GM21619 (cell line): ENCODE results near the gene RANBP9.

Experiments used
- ATAC-seq: cut with Tn5 transposase; IDR thresholded peaks from one replicate; pipeline ENCODE4 v1.9.1; 2021; ENCODE audit not compliant: unreplicated experiment

Gene RANBP9

DNA sequence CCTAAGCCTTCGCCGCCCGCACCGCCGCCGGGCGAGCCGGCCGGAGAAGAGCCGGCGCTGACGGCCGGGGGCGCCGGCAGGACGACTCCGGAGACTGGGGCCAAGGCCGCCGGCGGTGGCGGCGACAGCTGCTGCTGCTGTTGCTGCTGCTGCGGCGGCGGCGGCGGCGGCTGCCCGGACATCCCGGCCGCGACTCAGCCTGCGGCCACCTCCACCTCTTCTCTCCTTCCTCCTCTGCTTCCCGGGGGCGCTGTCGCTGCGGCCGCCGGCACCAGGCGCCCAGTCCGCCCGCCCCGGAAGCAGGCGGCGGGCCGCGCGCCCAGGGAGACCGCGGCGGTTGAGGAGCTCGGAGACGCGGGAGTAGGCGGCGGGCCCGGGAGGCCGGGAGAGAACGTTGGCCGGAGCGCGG, 307 bp downstream of the RANBP9 start:
- peak; percentile 47 for ATAC-seq

DNA sequence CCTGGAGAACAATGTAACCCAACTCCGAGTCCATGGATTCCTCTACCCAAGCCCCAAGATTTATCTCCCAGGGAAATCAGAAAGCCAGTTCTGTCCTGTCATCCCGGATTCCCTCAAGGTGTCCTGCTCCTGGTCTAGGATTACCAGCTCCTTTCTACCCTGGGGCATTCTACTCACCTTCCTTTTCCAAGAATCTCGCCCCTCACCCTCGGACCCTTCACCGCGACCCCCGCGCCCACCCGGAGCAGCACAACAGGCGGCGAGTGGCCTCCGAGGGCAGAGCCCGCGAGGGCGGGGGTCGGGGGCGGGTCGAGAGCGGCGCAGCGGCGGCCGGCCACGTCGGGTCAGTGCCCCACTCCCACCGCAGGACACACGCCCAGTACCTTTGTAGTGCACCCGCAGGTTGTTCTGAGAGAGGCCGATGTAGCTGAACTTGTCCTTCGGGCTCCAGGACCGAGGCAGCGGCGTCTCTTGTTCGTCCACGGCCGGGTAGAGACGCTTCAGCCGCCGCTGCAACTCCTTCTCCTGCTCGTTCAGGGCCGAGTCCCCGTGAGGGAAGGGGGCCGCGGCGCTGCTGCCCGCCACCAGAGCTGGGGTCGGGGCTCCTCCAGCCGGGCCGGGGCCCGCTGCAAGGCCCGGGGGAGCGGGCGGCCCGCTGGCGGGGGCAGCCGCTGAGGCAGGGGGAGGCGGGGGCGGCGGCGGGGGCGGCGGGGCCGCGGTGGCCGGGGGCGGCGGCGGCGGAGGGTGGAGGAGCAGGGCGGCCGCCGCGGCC, 897 bp downstream of the RANBP9 start:
- ATAC-seq, result peak; percentile 6

DNA sequence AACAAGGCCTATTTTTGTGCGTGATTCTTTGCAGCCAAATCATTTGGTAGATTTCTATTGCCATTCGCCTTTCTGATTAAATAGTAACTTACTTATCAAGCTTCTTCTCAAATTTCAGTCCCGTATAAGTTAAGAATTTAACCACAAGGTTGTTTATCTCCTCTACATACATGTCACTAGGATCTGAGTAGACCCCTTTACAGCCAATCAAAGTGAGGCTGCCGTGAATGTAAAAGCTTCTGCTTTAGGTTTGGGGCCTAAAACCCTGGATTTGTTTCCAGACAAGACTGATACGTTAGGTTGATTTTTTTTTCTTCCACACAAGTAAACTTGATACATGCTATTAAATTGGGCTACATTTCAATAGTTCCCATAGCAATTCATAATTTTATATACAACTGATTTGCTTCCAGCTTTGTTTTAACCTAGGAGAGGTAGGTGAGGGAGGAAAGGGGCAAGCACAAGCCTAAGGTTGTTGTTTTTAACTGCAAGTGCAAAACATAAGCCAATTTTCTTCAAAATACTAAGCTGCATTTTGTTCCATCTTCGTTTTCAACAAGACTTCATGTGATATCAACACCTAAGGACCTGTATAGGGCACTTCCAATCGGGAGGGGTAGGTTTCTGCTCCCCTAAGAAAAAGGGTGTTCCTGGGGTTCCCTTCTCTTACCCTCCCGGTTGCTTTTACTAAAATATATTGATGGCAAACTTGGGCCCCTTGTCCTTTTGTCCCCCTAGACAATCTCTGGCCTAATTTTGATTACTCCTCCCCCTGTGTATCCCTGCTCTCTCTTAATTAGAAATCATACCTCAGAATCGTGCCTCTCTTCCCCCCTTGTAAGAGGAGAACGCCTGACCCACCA, 1.7 kb downstream of the RANBP9 start:
- no peak for ATAC-seq

DNA sequence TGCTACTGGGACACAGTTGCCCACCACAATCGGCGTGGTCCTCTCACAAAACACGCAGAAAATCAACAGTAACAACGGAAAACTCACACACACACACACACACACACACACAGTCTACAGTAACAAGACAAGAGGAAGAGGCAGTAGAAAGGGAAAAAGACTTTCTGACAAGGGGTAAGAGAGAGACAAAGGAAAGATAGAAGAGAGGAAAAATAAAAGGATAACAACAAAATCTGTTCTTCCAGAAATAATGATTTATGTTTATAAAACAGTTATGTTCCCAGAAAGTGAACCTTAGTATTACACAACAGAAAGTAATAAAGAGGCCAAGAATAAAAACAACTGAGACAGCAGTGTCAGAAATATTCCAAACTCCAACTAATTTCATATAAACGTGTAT, 2.9 kb downstream of the RANBP9 start:
- no peak for ATAC-seq

DNA sequence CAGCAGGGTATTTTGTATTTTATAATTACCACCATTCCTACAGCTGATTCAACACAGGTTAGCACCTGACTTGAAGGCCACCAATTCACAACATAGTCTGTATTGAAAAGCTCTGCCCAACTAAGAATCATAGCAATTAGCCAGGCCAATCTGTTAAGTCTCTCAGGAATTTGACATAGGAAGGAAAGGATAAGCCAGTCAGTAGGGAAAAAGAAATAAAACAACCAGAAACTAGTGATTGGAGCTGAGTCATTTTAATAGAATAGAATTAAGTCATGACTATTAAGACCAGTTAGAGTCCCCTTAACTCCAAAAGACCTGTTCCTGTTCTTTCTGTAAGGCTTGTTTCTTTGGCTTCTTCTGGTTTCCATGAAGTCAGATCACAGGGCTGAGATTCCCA, 8.1 kb downstream of the RANBP9 start:
- ATAC-seq, result no peak

DNA sequence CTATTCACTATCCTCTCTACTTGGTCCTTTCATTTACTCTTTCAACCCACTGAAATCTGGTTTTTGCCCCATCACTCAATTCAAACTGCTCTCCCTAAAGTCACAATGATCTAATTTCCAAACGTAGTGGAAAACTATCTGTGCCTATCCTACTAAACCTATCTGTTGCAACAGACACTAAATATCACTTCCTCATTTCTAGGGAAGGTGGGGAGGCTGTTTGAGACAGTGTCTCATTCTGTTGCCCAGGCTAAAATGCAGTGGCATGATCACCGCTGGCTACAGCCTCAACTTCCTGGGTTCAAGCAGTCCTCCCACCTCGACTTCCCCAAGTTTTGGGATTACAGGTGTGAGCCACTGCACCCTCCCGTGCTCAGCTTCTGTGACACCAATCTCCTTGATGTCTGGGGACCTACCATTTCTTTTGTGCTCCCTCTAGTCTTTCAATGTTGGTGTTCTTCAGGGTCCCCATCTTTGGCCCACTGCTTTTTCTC, 8.8 kb downstream of the RANBP9 start:
- ATAC-seq, result peak; percentile 71

DNA sequence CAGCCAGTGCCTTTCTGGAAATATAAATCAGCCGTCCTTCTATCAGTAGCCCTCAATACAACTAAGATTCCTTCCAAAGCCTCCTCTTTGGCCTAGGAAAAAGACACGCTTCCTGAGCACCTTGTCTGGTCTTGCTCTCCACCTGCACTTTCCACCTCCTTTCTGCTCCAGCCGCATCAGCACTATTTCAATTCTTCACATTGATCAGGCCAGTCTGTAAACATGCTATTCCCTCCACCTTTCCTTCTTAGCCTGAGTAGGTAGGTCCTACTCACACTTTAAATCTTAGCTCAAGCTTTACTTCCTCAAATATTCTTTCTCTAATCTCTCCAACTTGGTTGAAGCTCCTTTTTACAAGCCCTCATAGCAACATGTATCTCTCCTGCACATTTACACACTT, 11.4 kb downstream of the RANBP9 start:
- no peak for ATAC-seq

DNA sequence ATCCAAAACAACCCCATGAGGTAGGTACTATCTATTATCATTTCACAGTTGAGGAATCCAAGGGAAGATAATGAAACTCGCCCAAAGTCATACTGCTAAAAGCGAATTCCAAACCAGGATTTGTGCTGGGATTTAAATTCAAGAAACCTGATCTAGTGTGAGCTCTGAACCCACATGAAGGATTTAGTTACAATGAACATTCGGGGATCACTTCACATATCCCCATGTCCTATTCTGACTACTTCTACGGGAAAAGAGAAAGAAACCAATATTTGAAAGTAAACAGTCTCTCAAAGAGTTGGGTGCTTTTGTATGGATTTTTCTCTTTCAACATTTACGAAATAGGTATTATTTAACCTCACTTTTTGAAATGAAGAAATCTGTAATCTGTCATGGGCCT, 12.9 kb downstream of the RANBP9 start:
- ATAC-seq, result no peak

DNA sequence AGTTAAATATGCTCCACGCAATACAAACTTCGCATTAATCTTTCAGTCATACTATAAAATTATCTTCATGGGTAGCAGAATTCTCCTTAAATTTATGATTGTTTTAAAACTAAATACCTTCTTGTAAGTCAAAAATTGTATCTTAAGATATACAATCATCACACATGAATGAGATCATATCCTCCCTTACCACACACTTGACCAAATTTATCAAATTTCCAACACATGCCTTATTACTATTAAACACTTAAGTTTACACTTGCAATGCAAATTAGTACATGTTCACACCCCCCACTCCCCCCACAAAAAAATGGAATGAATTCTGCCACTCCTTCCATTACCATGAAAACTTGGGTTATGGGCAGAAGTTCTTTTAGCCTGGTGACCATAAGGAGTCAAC, 13.8 kb downstream of the RANBP9 start:
- ATAC-seq, result no peak

DNA sequence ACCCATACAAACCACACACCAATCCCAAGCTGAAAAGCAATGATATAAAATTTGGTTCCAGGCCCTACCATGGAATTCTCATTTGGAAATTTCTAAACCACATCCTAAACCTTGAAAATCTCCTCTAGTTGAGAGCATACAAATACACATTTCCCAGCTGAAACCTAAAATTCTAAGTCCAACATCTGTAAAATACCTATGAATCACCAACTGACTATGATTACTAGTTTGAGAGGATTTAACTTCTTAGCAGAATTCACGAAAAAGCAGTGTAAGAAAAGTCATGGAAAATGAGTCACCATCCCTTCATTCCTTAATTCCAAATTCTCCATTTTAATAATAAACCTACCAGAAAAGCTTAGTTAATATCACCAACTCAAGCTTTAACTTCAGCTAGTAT, 15.4 kb downstream of the RANBP9 start:
- ATAC-seq, result no peak

DNA sequence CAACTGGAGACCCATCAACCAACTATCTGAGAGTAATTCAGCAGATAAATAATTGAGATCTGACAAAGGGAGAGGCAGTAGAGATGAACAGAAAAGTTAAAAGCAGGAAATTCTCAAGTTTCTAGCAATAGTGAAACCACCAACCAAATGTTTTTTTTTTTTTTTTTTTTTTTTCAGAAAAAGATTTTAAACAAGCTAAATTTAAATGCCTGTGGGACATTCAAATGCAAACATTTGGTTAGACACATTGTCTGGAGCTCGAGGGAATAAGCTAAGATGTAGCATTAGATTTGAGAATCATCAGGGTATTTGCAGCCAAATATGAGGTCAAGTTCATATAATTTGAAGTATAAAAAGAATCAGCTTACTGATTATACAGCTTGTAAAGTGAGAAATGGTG, 16.4 kb downstream of the RANBP9 start:
- ATAC-seq, result no peak

DNA sequence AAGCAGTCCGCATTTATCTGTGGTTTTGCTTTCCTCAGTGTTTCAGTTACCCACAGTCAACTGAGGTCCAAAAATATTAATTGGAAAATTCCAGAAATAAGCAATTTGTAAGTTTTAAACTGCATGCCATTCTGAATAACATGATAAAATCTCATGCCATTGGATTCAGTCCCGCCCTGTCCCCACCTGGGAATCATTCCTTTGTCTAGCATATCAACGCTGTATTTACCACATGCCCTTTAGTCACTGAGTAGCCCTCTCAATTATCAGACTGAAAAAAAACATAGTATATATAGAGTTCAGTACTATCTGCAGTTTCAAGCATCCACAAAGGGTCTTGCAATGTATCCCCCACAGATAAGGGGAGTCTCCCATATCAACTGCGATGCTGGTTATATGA, 17.1 kb downstream of the RANBP9 start:
- no peak for ATAC-seq

DNA sequence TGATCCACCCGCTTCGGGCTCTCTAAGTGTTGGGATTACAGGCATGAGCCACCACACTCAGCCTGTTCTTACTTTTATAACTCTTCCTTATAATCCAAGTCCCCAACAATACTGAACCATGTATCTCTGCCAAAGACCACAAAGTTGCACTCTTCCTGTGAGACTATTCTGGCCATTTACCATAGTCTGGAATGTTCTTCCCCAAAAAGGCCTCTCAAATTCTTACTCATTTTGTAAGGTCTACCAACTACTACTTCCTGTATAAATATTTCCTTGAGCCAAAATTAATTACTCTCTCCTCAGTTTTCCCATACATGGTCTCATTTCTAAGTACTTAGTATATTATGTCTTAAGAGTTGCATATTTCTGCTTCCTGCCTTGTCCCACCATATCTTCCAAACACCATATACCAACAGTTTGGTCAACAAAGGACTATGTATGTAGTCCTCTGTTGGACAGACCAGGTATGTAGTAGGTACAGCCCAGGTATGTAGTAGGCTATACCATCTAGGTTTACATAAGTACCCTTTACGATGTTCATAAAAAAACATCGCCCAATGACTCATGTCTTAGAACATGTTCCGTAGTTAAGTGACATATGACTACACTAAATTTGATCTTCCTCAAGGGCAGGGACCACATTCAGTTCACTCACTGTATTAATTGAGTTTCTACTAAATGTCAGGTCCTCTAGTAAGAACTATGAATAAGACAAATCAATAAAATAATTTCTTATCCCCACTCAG, 22.0 kb downstream of the RANBP9 start:
- no peak for ATAC-seq

DNA sequence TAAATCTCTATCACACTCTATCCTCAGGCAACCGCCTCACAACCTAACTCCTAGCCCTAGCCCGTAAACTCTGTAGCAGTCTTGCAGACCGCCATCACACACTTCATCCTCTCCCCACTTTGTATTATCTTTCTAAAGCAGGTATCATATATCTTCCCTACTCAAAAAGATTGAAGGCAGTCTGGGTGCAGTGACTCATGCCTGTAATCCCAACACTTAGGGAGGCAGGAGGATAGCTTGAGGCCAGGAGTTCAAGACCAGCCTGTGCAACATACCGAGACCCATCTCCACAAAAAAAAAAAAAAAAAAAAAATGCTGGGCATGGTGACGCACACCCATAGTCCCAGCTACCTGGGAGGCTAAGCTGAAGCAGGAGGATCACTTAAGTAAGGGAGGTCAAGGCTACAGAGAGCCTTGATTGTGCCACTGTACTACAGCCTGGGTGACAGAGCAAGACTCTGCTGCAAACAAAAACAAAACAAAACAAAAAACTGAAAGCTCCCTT, 22.9 kb downstream of the RANBP9 start:
- ATAC-seq, result no peak

DNA sequence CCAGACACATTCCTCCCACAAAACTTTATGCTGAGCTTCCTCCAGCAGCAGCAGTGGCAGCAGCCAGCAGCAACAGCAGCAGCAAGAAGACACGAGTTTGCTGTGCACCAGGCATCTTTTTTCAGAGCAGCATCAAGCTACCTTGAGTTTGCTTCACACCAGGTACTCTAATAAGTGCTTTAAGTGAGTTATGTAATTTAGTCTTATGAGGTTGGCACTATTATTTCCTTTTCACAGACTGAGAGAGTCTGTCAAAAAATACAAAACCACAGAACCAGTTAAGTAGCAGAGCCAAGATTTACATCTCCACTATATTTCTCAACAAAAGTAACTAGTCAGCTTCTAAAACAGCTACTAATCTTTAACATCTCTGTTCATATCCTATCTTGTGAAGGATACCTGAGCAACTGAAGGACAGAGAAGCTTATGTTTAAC, 23.7 kb downstream of the RANBP9 start:
- ATAC-seq, result no peak

DNA sequence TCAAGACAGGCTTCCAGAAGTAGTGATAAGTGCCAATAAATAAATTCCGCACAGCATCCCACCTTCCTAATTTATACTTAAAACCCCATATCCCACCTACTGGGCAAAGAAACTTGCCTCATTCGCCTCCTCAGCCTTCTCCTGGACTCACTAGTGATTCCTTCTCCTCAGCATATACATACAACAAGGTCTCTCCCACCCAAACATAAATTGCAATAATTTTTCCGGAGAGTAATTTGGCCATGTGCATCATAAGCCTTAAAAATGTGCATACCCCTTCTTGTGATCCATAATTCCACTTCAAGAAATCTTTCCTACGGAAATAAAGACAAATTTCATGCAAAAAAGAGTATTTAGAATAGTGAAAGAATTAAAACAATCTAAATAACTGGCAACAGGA, 26.8 kb downstream of the RANBP9 start:
- ATAC-seq, result no peak

DNA sequence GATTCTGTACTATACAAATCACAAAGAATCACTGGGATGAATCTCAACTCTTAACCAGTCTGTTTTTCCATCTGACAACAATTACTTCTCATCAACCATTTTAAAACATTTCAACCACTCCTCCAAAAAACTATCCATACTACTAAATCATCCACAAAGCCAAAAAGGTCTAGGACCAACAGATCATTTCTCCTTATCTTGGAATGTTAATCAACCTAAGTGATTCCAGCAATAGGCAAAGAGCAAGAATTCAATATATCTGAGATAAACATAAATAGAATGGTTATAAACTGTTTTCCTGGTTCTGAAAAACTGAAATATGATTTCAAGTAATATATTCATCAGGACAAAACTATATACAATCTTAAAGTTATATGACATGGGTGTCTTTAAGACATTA, 28.6 kb downstream of the RANBP9 start:
- ATAC-seq, result no peak

DNA sequence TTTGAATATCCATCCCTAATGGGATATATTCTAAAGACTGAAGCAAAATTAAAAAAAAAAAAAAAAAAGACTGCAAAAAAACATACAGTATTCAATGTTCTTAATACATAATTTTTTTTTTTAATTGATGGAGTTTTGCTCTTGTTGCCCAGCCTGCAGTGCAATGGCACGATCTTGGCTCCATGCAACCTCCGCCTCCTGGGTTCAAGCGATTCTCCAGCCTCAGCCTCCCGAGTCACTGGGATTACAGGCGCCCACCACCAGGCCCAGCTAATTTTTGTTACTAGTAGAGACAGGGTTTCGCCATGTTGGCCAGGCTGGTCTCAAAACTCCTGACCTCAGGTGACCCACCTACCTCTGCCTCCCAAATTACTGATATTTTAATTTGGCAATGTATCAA, 29.3 kb downstream of the RANBP9 start:
- no peak for ATAC-seq

DNA sequence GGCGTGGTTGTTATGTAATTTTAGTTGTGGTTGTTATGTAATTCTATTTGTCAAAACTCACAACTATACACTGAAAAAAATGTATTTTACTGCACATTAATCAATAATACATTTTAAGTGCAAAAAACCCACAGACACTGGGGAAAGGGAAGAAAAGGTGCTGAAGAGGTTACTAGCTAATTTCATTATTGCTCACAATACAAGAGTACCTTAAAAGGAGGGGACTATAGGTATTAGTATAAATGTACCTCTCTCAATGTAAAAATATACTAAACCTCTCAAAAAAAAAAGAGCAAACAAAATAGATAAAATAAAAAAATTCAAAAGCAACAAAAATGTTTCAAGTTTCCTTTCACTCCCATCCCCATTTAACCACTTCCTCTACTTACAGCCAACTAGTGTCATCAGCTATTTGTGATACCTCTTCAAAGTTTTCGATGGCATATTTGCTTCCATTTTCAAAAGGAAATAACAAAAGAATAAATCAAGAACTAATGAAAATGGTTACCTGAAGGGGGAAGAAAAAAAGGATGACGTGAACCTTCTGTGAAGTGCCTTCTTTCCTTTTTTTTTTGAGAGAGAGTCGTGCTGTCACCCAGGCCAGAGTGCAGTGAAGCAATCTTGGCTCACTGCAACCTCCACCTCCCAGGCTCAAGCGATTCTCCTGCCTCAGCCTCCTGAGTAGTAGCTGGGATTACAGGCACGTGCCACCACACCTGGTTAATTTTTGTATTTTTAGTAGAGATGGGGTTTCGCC, 30.2 kb downstream of the RANBP9 start:
- ATAC-seq, result peak; percentile 70

DNA sequence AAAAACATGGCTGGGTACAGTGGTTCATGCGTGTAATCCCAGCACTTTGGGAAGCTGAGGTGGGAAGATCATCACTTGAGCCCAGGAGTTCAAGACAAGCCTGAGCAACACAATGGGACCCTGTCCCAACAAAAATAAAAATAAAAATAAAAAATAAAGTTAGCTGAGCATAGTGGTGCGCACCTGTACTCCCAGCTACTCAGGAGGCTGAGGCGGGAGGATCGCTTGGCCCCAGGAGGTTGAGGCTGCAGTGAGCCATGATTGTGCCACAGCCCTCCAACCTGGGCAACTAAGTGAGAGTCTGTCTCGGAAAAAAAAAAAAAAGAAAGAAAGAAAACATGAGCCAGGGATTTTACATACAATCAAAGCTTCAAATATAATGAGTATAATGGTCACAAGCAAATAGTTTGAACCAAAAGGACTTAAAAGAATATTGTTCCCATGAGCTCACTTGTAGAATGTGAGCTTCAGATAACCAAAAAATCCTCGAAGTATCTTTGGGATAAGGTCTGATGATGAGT, 31.1 kb downstream of the RANBP9 start:
- no peak for ATAC-seq
